ENCODE results near the gene LHFPL6.

The LHFPL6 gene

DNA sequence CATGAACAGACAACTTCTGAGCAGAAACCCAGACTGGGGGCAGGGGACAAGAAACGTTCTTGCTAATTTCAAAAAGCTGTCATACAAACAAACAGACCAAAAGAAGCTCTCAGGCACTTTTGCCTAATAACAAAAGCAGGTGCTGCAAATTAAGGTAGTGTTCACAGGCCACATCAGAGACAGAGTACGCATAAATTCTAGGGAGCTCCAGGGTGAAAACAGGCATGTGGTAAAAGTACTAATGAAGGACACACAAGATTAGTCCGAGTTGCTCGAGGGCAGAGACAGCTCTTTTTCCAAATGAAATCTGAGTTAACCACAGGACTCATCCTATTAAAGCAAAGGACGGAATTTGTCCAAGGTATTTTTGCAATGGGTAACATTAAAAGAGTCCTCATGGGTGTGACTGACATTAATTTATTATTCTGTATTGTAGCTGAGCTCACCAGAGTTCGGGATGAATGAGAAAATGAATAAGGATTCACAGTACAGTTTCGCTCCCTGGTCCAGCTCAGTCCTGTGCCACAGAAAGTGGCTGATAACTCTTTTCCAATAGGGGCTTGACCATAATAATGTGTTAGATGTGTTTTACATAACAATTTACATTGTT, 197.3 kb downstream of the LHFPL6 start:
- no peak for DNase-seq (ENCODE audit: extremely low read depth, low read depth)
- TF ChIP-seq, protein P1, sequence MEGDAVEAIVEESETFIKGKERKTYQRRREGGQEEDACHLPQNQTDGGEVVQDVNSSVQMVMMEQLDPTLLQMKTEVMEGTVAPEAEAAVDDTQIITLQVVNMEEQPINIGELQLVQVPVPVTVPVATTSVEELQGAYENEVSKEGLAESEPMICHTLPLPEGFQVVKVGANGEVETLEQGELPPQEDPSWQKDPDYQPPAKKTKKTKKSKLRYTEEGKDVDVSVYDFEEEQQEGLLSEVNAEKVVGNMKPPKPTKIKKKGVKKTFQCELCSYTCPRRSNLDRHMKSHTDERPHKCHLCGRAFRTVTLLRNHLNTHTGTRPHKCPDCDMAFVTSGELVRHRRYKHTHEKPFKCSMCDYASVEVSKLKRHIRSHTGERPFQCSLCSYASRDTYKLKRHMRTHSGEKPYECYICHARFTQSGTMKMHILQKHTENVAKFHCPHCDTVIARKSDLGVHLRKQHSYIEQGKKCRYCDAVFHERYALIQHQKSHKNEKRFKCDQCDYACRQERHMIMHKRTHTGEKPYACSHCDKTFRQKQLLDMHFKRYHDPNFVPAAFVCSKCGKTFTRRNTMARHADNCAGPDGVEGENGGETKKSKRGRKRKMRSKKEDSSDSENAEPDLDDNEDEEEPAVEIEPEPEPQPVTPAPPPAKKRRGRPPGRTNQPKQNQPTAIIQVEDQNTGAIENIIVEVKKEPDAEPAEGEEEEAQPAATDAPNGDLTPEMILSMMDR (IDR thresholded peaks at IDR 0.05; ENCODE audit: low read depth, low read length, missing control alignments) = no peak
- no peak overlapping the region for H3K4me3 ChIP-seq (replicated peaks; ENCODE audit: low read depth, low read length)

DNA sequence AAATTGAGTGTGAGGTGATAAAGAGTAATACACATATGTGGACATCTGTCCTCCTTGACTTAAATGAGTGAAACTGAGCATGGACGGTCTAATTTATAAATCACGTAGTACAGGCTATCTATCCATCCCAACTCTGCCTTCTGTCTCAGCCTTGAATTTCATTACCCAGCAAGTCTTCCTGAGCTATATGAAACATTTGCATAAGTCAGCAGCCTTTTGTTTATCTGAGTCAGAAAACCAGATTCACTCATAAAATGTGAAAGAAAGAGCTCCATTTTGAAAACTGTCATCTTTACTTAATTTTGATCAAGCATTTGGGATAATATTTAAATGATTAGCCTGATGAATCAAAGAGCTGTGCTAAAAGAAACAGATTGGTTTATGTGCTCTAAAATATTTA, 197.9 kb downstream of the LHFPL6 start:
- DNase-seq (ENCODE audit: extremely low read depth, low read depth) = no peak
- TF ChIP-seq, protein P1 (IDR thresholded peaks at IDR 0.05; ENCODE audit: low read depth, low read length, missing control alignments) = no peak
- H3K4me3 ChIP-seq (replicated peaks; ENCODE audit: low read depth, low read length) = no peak overlapping the region

DNA sequence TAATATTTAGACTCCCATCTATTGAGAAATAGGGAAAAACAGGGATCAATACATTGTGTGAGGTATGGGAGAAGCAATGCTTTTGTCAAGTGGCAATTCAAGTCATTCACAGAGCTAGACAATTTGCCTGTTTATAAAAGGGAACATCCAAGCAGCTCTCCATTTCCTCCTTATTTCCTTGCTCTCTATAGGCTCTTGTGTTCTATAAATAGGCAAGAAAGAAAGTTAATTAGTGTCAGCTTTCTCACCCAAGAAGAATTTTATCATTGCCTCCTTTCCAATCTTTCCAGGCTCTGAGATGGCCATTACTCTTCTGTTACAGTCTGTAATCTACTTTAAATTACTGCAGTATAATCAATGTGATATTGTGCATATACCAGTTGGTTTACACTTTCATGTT, 199.9 kb downstream of the LHFPL6 start:
- H3K4me3 ChIP-seq (replicated peaks; ENCODE audit: low read depth, low read length) = no peak overlapping the region
- DNase-seq (ENCODE audit: extremely low read depth, low read depth) = no peak
- TF ChIP-seq, protein P1 (IDR thresholded peaks at IDR 0.05; ENCODE audit: low read depth, low read length, missing control alignments) = no peak

DNA sequence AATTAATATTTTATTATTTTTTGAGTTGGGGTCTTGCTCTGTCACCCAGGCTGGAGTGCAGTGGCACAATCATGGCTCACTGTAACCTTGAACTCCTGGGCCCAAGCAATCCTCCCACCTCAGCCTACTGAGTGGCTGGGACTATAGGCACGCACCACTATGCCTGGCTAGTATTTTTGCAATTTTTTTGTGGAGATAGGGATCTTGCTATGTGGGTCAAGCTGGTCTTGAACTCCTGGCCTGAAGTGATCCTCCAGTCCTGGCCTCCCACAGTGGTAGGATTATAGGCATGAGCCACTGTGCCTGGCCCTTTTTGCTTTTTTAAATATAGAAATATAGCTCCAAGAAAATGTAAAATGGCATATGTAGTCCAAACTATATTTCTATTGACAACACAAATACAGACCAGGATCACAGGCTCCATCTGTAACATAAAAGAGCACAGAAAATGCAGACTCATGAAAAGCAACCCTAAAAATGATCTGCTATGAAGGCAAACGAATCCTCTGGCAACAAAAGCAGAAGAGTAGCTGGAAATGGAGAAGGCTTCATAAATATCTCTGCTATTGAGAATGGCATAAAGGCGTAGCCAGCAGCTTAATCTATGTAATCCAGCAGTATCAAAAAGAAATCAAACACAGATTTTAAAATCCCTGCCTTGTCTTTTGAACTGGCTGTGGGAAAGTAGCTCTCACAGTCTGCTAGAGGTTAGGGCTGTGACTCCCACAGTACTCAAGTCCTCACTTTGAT, 200.6 kb downstream of the LHFPL6 start:
- DNase-seq (ENCODE audit: extremely low read depth, low read depth) = no peak
- TF ChIP-seq, protein P1 (IDR thresholded peaks at IDR 0.05; ENCODE audit: low read depth, low read length, missing control alignments) = no peak

DNA sequence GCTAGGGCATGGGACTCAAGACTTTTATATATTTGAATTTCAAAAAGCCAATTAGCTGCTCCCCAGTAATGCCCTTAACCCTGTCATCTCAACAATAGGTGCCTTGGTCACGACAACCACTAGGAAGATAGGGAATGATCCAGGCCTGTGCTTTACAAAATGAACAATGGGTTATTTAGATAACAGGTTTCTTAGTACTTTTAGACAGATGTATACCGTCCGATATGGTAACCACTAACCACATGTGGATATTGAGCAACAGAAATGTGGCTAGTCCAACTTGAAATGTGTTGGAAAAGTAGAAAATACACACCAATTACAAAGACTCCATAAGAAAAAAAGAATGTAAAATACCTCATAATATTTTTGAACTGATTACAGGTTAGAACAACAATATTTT, 201.2 kb downstream of the LHFPL6 start:
- TF ChIP-seq, protein P1 (IDR thresholded peaks at IDR 0.05; ENCODE audit: low read depth, low read length, missing control alignments) = no peak
- no peak for DNase-seq (ENCODE audit: extremely low read depth, low read depth)

More for the DNA sequence above, 200.6 kb downstream of the LHFPL6 start:
- no peak overlapping the region for H3K4me3 ChIP-seq (replicated peaks; ENCODE audit: low read depth, low read length)

DNA sequence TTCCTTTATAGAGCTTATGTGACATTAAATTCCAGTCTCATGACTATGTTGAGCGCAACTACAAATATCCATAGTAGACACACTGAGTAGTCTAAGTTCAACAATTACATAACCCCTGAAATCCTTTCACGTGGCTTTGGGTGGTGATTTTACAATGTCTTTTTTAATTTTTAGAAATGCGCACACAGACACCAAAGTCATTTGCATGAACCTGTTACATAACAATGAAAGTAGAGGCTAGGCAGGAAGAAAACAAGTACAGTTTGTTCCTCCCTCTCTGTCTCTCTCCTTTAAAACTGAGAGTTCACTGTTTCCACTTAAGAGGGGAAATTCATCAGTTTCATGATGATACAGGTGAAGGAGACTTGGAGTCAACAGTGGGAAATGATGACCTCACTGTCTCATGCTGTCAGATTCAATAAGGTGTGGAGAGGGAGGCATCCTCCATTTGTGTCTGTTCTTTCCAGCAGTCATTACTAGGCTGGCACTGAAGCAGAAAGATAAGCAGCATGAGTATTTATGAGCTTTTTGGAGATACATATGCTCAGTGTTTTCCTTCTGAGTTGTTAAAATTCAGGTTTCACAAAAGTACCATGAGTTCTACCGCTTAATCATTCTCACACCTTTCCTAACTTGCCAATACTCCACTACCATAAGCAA, 201.8 kb downstream of the LHFPL6 start:
- H3K4me3 ChIP-seq (replicated peaks; ENCODE audit: low read depth, low read length) = no peak overlapping the region
- no peak for DNase-seq (ENCODE audit: extremely low read depth, low read depth)
- TF ChIP-seq, protein P1 (IDR thresholded peaks at IDR 0.05; ENCODE audit: low read depth, low read length, missing control alignments) = no peak

More for the DNA sequence above, 201.2 kb downstream of the LHFPL6 start:
- no peak overlapping the region for H3K4me3 ChIP-seq (replicated peaks; ENCODE audit: low read depth, low read length)

All from HFF-Myc (cell line).